ENCODE measurements around the gene NYAP1. TPM values are rescaled to one million over a fixed set of nuclear protein-coding genes. Genes with fewer than 3 reads are reported as not detected.
"Not testable (repeated sequence)": the region's sequence is repeated elsewhere in the genome, so short reads cannot be mapped to it uniquely, and the experiment has no call there.

The NYAP1 gene
- total RNA-seq, 1 donor from 2014 or later = 0.99 TPM

GRCh38 chr7:100532165-100533022 lies 48.7 kb downstream of the NYAP1 start:
- H3K36me3 Mint-ChIP-seq (ENCODE audit: unreplicated experiment) = no peaks in the 10 kb centered on the region
- H3K27me3 Mint-ChIP-seq (ENCODE audit: unreplicated experiment) = no peaks in the 10 kb centered on the region
- no peak overlapping the region for H3K4me3 Mint-ChIP-seq (ENCODE audit: unreplicated experiment)
- H3K4me1 Mint-ChIP-seq (ENCODE audit: unreplicated experiment) = peaks cover 2% of the 10 kb centered on the region
- no peak for DNase-seq (ENCODE audit: extremely low spot score, unreplicated experiment)
- no peak overlapping the region for H3K27ac Mint-ChIP-seq (ENCODE audit: unreplicated experiment)
- TF ChIP-seq CTCF (IDR thresholded peaks at IDR 0.05) = no peak
- no peaks in the 10 kb centered on the region for H3K9me3 Mint-ChIP-seq (ENCODE audit: unreplicated experiment)

DNA sequence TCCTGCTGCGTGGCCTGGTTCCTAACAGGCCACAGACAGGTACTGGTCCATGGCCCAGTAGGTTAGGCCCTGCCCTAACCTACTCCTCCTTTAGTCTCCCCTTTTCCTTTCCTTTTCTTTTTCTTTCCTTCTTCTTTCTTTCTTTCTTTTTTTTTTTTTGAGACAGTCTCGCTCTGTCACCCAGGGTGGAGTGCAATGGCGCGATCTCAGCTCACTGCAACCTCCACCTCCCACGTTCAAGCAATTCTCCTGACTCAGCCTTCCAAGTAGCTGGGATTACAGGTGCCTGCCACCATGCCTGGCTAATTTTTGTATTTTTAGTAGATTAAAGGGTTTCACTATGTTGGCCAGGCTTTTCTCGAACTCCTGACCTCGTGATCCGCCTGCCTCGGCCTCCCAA lies 52.3 kb downstream of the NYAP1 start:
- H3K36me3 Mint-ChIP-seq (ENCODE audit: unreplicated experiment); H3K27me3 Mint-ChIP-seq (ENCODE audit: unreplicated experiment); DNase-seq (ENCODE audit: extremely low spot score, unreplicated experiment); H3K4me3 Mint-ChIP-seq (ENCODE audit: unreplicated experiment); H3K9me3 Mint-ChIP-seq (ENCODE audit: unreplicated experiment); H3K27ac Mint-ChIP-seq (ENCODE audit: unreplicated experiment): not testable (repeated sequence)
- H3K4me1 Mint-ChIP-seq (ENCODE audit: unreplicated experiment) = peaks cover 15% of the 10 kb centered on the region

GRCh38 chr7:100536695-100537094 lies 53.0 kb downstream of the NYAP1 start:
- DNase-seq (ENCODE audit: extremely low spot score, unreplicated experiment); H3K36me3 Mint-ChIP-seq (ENCODE audit: unreplicated experiment); H3K27me3 Mint-ChIP-seq (ENCODE audit: unreplicated experiment); H3K4me3 Mint-ChIP-seq (ENCODE audit: unreplicated experiment); H3K27ac Mint-ChIP-seq (ENCODE audit: unreplicated experiment); H3K9me3 Mint-ChIP-seq (ENCODE audit: unreplicated experiment): not testable (repeated sequence)
- peaks cover 15% of the 10 kb centered on the region for H3K4me1 Mint-ChIP-seq (ENCODE audit: unreplicated experiment)

GRCh38 chr7:100538348-100538653 lies 54.6 kb downstream of the NYAP1 start:
- H3K27me3 Mint-ChIP-seq (ENCODE audit: unreplicated experiment) = no peaks in the 10 kb centered on the region
- H3K4me3 Mint-ChIP-seq (ENCODE audit: unreplicated experiment) = peak overlapping the region; percentile 73
- no peak for DNase-seq (ENCODE audit: extremely low spot score, unreplicated experiment)
- H3K27ac Mint-ChIP-seq (ENCODE audit: unreplicated experiment) = peak overlapping the region; percentile 59
- H3K4me1 Mint-ChIP-seq (ENCODE audit: unreplicated experiment) = peaks cover 15% of the 10 kb centered on the region
- TF ChIP-seq CTCF (IDR thresholded peaks at IDR 0.05) = no peak
- H3K36me3 Mint-ChIP-seq (ENCODE audit: unreplicated experiment) = no peaks in the 10 kb centered on the region
- no peaks in the 10 kb centered on the region for H3K9me3 Mint-ChIP-seq (ENCODE audit: unreplicated experiment)

- no peak for TF ChIP-seq CTCF (IDR thresholded peaks at IDR 0.05)
- Mint-ChIP-seq H3K36me3 (ENCODE audit: unreplicated experiment) (no peaks in the 10 kb centered on the region), H3K27me3 (ENCODE audit: unreplicated experiment) (no peaks in the 10 kb centered on the region), H3K4me3 (ENCODE audit: unreplicated experiment) (peak within 1 kb of the TSS; percentile 98), H3K9me3 (ENCODE audit: unreplicated experiment) (no peaks in the 10 kb centered on the region), H3K27ac (ENCODE audit: unreplicated experiment) (peak within 1 kb of the TSS; percentile 79), H3K4me1 (ENCODE audit: unreplicated experiment) (peaks cover 15% of the 10 kb centered on the region)
- peak; percentile 100 for DNase-seq (ENCODE audit: extremely low spot score, unreplicated experiment)
These were observed 55.1 kb downstream of the NYAP1 start, which contains the start of gene AGFG2 for GRCh38 chr7:100538654-100539435. AGFG2 (plus strand) TSS chr7:100539203; CDS start chr7:100539347, 144 bp downstream.

Measured in osteocyte (in vitro differentiated cells).